RWPE1 (cell line): Measurements from ENCODE around the gene CCDC85B.

ENCODE experiments used
- CTCF ChIA-PET: fragments of 350-600 bp; sonication (Branson Sonifier 250); formaldehyde crosslinking; extraction: SDS; loops from one replicate; lab custom pipeline; 2021; lab: Yijun Ruan, JAX
- POLR2A ChIA-PET: fragments of 400-600 bp; formaldehyde crosslinking; extraction: SDS; loops from one replicate; lab custom pipeline; 2020; ENCODE audit warnings: antibody characterized with exemption; ENCODE audit not compliant: low non-redundant PET; lab: Yijun Ruan, JAX
- DNase-seq: peaks from one replicate; pipeline ENCODE4 v3.0.0; 2012; ENCODE audit warnings: low spot score
- H3K27ac ChIP-seq: fragments of 450-650 bp; 2 replicates; pipeline ENCODE4 v1.5.1; 2017
- TF ChIP-seq, protein P1 (sequence below): fragments of 450-650 bp; conservative IDR thresholded peaks from 2 replicates; pipeline ENCODE4 v1.5.1; 2017; ENCODE audit warnings: low read depth, mild to moderate bottlenecking

Gene CCDC85B

GRCh38 chr11:65921876-65922275, 31.4 kb downstream of the CCDC85B start:
- TF ChIP-seq, protein P1, sequence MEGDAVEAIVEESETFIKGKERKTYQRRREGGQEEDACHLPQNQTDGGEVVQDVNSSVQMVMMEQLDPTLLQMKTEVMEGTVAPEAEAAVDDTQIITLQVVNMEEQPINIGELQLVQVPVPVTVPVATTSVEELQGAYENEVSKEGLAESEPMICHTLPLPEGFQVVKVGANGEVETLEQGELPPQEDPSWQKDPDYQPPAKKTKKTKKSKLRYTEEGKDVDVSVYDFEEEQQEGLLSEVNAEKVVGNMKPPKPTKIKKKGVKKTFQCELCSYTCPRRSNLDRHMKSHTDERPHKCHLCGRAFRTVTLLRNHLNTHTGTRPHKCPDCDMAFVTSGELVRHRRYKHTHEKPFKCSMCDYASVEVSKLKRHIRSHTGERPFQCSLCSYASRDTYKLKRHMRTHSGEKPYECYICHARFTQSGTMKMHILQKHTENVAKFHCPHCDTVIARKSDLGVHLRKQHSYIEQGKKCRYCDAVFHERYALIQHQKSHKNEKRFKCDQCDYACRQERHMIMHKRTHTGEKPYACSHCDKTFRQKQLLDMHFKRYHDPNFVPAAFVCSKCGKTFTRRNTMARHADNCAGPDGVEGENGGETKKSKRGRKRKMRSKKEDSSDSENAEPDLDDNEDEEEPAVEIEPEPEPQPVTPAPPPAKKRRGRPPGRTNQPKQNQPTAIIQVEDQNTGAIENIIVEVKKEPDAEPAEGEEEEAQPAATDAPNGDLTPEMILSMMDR, result no peak
- CTCF ChIA-PET, result interaction anchor here (0.6 to 1.2 kb wide), 3 partner anchors 35 to 101 kb away, joined by 3 to 5 read pairs (median 3); no protein-coding TSS in a partner anchor
- DNase-seq, result no peak
- peak overlapping the region; percentile 93 for H3K27ac ChIP-seq
- POLR2A ChIA-PET, result interaction anchor here (0.6 kb wide), 1 partner anchor 113 kb away, joined by 4 read pairs; no protein-coding TSS in a partner anchor

DNA sequence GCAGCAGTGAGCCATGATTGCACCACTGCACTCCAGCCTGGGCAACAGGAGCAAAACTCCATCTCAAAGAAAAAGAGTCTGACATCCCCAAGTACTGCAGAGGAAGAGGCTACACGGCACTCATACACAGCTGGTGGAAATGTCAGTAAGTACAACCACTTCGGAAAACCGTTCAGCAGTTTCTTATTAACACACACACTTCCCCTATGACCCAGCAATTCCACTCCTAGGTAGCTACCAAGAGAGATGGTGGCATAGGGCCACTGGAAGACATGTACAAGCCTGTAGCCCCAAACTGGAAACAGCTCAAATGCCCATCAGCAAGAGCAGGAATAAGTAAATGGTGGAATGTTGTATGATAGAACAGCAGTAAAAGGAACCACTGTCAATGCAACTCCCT, 32.1 kb downstream of the CCDC85B start:
- H3K27ac ChIP-seq, result peak overlapping the region; percentile 93
- TF ChIP-seq, protein P1, result no peak
- no peak for DNase-seq
- POLR2A ChIA-PET, result interaction anchor here (0.6 to 1.1 kb wide), 4 partner anchors 31 to 147 kb away, joined by 3 read pairs; no protein-coding TSS in a partner anchor
- CTCF ChIA-PET, result no interaction called here

GRCh38 chr11:65925397-65925796, 34.9 kb downstream of the CCDC85B start:
- no peak overlapping the region for H3K27ac ChIP-seq
- ChIA-PET POLR2A (interaction anchor here (0.7 kb wide), 1 partner anchor 9 kb away, joined by 3 read pairs; no protein-coding TSS in a partner anchor), CTCF (no interaction called here)
- no peak for DNase-seq
- TF ChIP-seq, protein P1, result no peak

GRCh38 chr11:65927904-65928397, 37.5 kb downstream of the CCDC85B start:
- ChIA-PET POLR2A (no interaction called here), CTCF (interaction anchor here (0.6 kb wide), 1 partner anchor 95 kb away, joined by 5 read pairs; no protein-coding TSS in a partner anchor)
- TF ChIP-seq, protein P1, result no peak
- DNase-seq, result no peak
- H3K27ac ChIP-seq, result peak overlapping the region; percentile 33; the same call in 1 of the 2 replicates

GRCh38 chr11:65928667-65929066, 38.2 kb downstream of the CCDC85B start:
- no peak for DNase-seq
- TF ChIP-seq, protein P1, result no peak
- ChIA-PET CTCF (no interaction called here), POLR2A (no interaction called here)
- H3K27ac ChIP-seq, result no peak overlapping the region

- TF ChIP-seq, protein P1, result no peak
- DNase-seq, result no peak
- ChIA-PET CTCF (interaction anchor here (1.0 kb wide), 1 partner anchor 90 kb away, joined by 4 read pairs; no protein-coding TSS in a partner anchor), POLR2A (no interaction called here)
- H3K27ac ChIP-seq, result no peak overlapping the region
Measured at GRCh38 chr11:65931773-65932557, 41.5 kb downstream of the CCDC85B start.
